ENCODE results near the gene VARS2. TPM values are rescaled to one million over a fixed set of nuclear protein-coding genes. Genes with fewer than 3 reads are reported as not detected.

VARS2 gene
- total RNA-seq, 1 donor = 10.0 TPM

DNA sequence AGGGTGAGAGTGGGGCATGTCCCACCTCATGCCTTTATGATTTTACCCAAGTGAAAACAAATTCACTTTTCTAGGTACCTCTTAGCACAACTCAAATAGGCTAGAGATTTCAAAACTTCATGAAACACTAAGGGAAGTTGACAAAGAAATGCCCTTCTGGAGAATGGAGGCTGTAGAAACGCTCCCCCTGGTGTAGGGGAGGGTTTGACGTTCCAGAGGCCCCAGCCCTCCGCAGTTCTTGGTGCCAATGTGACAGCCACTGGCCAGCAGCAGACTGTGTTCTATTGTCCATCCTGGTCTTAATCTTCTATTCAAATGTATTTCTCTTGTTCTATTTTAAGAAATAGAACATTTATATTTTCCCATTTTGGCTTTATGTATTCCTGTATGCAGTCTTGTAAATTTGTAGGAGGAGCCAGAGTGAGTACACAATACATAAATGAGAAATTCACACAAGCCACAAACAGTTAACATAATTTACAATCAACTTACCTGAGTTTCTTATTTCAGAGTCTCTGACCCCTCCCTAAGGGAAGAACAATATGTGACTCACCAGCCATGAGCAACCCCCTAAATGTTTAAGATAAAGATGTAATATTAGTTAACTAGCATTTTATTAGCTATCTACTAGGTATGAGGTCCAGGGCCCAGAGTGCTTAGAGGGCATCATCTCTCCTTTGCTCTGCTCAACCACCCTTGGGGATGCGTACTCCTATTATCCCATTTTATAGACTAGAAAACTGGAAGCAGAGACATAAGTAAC is 60.6 kb downstream of the VARS2 start:
- Histone ChIP-seq H3K27me3 (ENCODE audit: insufficient read depth, low read length) (peaks cover 9% of the 10 kb centered on the region), H3K4me1 (ENCODE audit: insufficient read depth, low read length) (no peaks in the 10 kb centered on the region), H3K9me3 (ENCODE audit: low read depth, low read length) (no peaks in the 10 kb centered on the region), H3K4me3 (ENCODE audit: low read length) (no peak overlapping the region)

Other genes with a start within 250 kb of the VARS2 start
- gene DHX16, start 241.2 kb upstream of the VARS2 start, total RNA-seq = 8.2 TPM
- gene PPP1R18, start 227.6 kb upstream of the VARS2 start, total RNA-seq = 81.8 TPM
- 4.5 TPM for gene NRM, start 223.3 kb upstream of the VARS2 start, total RNA-seq
- gene MDC1, start 197.0 kb upstream of the VARS2 start, total RNA-seq = 6.4 TPM
- 99.5 TPM for gene TUBB, start 193.9 kb upstream of the VARS2 start, total RNA-seq
- gene FLOT1, start 171.6 kb upstream of the VARS2 start, total RNA-seq = 68.1 TPM
- gene IER3, start 169.7 kb upstream of the VARS2 start, total RNA-seq = 546 TPM
- gene DDR1, start 29.7 kb upstream of the VARS2 start, total RNA-seq = 2.5 TPM
- gene GTF2H4, start 6.0 kb upstream of the VARS2 start, total RNA-seq = 2.8 TPM
- not detected for gene SFTA2, start 17.9 kb downstream of the VARS2 start, total RNA-seq
- not detected for gene MUCL3, start 26.7 kb downstream of the VARS2 start, total RNA-seq
- not detected for gene MUC21, start 69.5 kb downstream of the VARS2 start, total RNA-seq
- not detected for gene MUC22, start 96.2 kb downstream of the VARS2 start, total RNA-seq
- gene C6orf15, start 198.3 kb downstream of the VARS2 start, total RNA-seq = not detected
- gene PSORS1C1, start 200.6 kb downstream of the VARS2 start, total RNA-seq = not detected
- not detected for gene CDSN, start 206.2 kb downstream of the VARS2 start, total RNA-seq
- gene PSORS1C2, start 224.8 kb downstream of the VARS2 start, total RNA-seq = not detected
- gene CCHCR1, start 243.6 kb downstream of the VARS2 start, total RNA-seq = 4.3 TPM
- 1.9 TPM for gene TCF19, start 244.4 kb downstream of the VARS2 start, total RNA-seq